ENCODE results near the gene CCR3.

Gene CCR3

DNA sequence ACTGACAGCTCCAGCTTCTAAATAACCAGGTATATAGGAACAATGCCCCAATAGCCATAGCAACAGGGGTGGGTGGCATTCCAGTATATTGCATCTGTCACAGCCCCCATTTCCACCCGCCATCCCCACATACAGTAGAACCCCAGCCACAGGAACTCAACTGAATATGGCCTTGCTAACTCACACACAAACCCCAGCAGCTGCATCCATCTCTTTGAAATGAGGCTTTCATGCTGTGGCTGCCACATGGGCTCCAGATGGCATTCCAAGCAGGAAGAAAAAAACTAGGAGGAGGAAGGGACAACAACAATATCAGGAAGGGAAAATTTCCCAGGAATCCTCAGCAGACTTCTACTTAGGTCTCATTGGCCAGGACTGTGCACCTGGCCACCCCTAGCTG lies 54.6 kb downstream of the CCR3 start:
- no peak for DNase-seq (ENCODE audit: extremely low read depth, insufficient read length)
- Histone ChIP-seq H3K27me3 (replicated peaks; ENCODE audit: control insufficient read depth, insufficient read depth, low read length) (no peaks in the 10 kb centered on the region), H3K36me3 (ENCODE audit: control insufficient read depth, insufficient read depth, low read length) (no peaks in the 10 kb centered on the region), H3K4me3 (replicated peaks; ENCODE audit: low read depth, low read length) (no peak overlapping the region)
- TF ChIP-seq, protein P1, sequence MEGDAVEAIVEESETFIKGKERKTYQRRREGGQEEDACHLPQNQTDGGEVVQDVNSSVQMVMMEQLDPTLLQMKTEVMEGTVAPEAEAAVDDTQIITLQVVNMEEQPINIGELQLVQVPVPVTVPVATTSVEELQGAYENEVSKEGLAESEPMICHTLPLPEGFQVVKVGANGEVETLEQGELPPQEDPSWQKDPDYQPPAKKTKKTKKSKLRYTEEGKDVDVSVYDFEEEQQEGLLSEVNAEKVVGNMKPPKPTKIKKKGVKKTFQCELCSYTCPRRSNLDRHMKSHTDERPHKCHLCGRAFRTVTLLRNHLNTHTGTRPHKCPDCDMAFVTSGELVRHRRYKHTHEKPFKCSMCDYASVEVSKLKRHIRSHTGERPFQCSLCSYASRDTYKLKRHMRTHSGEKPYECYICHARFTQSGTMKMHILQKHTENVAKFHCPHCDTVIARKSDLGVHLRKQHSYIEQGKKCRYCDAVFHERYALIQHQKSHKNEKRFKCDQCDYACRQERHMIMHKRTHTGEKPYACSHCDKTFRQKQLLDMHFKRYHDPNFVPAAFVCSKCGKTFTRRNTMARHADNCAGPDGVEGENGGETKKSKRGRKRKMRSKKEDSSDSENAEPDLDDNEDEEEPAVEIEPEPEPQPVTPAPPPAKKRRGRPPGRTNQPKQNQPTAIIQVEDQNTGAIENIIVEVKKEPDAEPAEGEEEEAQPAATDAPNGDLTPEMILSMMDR (IDR thresholded peaks at IDR 0.05; ENCODE audit: insufficient read depth, low read length, poor library complexity, severe bottlenecking) = no peak

DNA sequence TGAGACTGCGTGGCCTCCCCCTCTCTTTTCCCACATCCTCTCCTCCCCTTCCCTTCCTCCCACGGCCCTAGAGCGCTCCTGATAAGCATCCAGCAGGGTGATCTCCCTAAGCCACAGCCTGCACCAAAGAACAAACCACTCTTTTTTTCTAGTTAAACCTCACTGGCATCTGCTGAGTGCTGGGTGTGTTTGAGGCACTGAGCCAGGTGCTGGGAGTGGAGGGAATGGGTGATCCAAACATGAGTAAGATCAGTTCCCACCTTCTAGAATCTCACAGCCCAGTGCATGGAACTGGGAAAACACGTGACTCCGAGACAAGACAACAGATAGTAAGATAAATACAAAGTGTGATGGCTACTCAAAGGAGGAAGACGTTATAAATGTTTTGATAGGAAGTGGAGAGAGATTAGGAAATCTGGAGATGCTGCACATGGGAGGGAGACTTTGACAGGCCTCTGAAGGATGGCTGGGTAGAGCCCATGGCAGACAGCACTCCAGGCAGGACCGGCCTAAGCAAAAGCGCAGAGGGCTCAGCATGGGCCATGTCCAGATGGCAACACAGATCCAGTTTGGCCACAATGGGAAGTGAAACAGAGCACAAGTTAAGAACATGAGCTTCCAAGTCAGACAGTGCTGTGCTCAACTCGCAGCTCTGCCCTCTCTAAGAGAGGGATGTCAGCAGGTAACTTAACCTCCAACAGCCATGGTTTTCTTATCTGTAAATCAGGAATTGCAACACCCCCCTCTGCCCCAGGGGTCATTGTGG lies 55.6 kb downstream of the CCR3 start:
- no peak for DNase-seq (ENCODE audit: extremely low read depth, insufficient read length)
- Histone ChIP-seq H3K36me3 (ENCODE audit: control insufficient read depth, insufficient read depth, low read length) (no peaks in the 10 kb centered on the region), H3K27me3 (replicated peaks; ENCODE audit: control insufficient read depth, insufficient read depth, low read length) (no peaks in the 10 kb centered on the region), H3K4me3 (replicated peaks; ENCODE audit: low read depth, low read length) (no peak overlapping the region)
- TF ChIP-seq, protein P1 (IDR thresholded peaks at IDR 0.05; ENCODE audit: insufficient read depth, low read length, poor library complexity, severe bottlenecking) = no peak

DNA sequence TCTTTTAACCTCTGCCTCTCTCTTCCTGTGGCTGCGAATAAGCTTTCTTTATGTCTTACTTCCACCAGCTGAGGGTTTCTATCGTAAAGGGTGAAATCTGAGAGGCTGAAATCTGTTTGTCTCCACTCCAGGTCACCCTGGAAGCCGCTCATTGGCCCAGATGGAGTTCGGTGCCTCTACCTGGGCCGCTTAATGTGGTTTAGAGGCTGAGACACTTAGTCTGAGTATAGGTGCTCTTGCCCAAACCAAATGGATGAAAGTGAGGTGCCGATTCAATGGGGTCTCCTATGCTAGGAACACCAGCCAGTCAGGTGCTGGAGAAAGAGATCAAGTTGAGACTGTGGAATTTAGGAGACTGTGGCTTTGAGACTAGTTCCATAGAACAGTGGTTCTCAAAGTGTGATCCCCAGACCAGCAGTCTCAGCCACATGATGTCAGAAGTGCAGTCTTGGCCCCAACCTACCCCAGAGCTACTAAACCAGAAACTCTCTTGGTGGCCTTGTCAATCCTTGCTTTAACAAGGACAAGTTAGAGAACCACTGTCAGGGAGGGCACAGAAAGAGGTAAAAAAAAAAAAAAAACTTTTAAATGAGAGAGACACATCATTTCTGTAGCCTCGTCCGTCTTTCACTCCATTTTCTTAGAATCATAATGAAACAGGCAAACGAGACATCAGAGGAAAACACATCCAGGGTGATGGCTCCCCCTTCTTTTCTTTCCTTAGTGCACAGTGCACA lies 56.8 kb downstream of the CCR3 start:
- TF ChIP-seq, protein P1 (IDR thresholded peaks at IDR 0.05; ENCODE audit: insufficient read depth, low read length, poor library complexity, severe bottlenecking) = no peak
- DNase-seq (ENCODE audit: extremely low read depth, insufficient read length) = no peak
- Histone ChIP-seq H3K4me3 (replicated peaks; ENCODE audit: low read depth, low read length) (no peak overlapping the region), H3K36me3 (ENCODE audit: control insufficient read depth, insufficient read depth, low read length) (no peaks in the 10 kb centered on the region), H3K27me3 (replicated peaks; ENCODE audit: control insufficient read depth, insufficient read depth, low read length) (no peaks in the 10 kb centered on the region)

DNA sequence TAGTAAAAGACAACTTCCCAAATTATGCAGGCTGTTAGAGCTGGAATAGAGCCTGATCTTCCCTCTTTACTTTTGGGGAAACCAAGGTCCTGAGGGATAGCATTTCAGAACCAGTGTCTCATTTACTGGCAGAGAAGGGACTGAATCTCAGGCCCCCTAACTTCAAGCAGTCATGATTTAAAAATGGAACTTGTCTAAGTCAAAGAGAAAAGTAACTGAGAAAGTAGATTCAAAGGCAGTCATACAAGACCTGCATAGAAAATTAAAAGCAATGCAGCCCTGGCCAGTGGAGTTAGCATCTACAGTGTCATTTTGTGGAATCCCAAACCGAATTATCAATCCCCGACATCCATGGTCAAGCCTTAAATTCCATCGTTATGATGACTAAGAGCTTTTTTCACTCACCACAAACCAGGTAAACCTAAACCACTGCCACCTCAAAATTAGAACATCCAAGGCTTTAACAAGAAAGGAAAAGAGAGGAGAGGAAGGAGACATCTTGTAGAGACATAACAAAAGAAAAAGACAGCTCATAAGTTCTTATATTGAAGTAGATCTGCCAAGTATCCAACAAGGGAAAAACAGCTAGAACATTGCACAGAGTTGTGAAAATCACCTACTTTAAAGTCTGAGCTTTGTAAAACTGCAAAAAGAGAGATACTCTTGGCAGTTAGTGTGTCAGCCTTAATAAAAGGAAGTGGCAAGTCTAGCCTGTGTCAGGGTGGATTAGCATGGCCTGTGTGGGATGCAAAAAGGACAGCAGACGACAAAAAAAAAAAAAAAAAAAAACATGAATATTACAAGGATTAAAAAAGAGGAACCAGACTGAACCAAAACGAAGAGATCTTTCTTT lies 57.6 kb downstream of the CCR3 start:
- H3K27me3 ChIP-seq (replicated peaks; ENCODE audit: control insufficient read depth, insufficient read depth, low read length) = no peaks in the 10 kb centered on the region
- no peak overlapping the region for H3K4me3 ChIP-seq (replicated peaks; ENCODE audit: low read depth, low read length)
- TF ChIP-seq, protein P1 (IDR thresholded peaks at IDR 0.05; ENCODE audit: insufficient read depth, low read length, poor library complexity, severe bottlenecking) = no peak

DNA sequence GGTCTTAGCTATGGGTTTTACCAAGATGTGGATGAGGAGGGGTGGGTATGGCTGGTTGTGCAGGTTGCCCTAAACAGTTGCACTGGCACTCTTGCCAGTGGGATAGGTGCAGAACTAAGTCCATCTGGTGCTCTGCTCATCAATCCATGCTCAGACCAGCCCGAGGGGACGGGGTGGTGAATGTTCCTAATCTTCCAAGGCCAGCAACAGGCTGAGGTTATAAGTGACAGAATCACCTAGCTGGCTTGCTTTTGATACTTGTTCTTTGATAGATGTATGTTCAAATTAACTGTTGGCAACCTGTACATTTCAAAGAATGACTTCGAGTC lies 58.2 kb downstream of the CCR3 start:
- no peaks in the 10 kb centered on the region for H3K27me3 ChIP-seq (replicated peaks; ENCODE audit: control insufficient read depth, insufficient read depth, low read length)
- H3K4me3 ChIP-seq (replicated peaks; ENCODE audit: low read depth, low read length) = no peak overlapping the region
- no peaks in the 10 kb centered on the region for H3K36me3 ChIP-seq (ENCODE audit: control insufficient read depth, insufficient read depth, low read length)
- DNase-seq (ENCODE audit: extremely low read depth, insufficient read length) = no peak
- TF ChIP-seq, protein P1 (IDR thresholded peaks at IDR 0.05; ENCODE audit: insufficient read depth, low read length, poor library complexity, severe bottlenecking) = no peak

More for the DNA sequence above, 57.6 kb downstream of the CCR3 start:
- DNase-seq (ENCODE audit: extremely low read depth, insufficient read length) = no peak
- H3K36me3 ChIP-seq (ENCODE audit: control insufficient read depth, insufficient read depth, low read length) = no peaks in the 10 kb centered on the region

All from GM06990 (cell line).